Measurements from ENCODE around the gene TGFBR3.
"Not testable (repeated sequence)": the region's sequence is repeated elsewhere in the genome, so short reads cannot be mapped to it uniquely, and the experiment has no call there.

Gene TGFBR3

GRCh38 chr1:91847851-91848250 lies 38.1 kb downstream of the TGFBR3 start:
- DNase-seq (ENCODE audit: low spot score), result no peak

GRCh38 chr1:91846639-91847013 lies 39.3 kb downstream of the TGFBR3 start:
- no peak for DNase-seq (ENCODE audit: low spot score)

GRCh38 chr1:91846007-91846638 lies 39.8 kb downstream of the TGFBR3 start:
- no peak for DNase-seq (ENCODE audit: low spot score)

GRCh38 chr1:91844862-91845528 lies 41.0 kb downstream of the TGFBR3 start:
- DNase-seq (ENCODE audit: low spot score), result no peak

- no peak for DNase-seq (ENCODE audit: low spot score)
These were observed 42.1 kb downstream of the TGFBR3 start for GRCh38 chr1:91843843-91844242.

GRCh38 chr1:91842563-91842962 lies 43.4 kb downstream of the TGFBR3 start:
- no peak for DNase-seq (ENCODE audit: low spot score)

GRCh38 chr1:91842056-91842455 lies 43.9 kb downstream of the TGFBR3 start:
- DNase-seq (ENCODE audit: low spot score), result no peak

GRCh38 chr1:91840276-91840675 lies 45.7 kb downstream of the TGFBR3 start:
- DNase-seq (ENCODE audit: low spot score), result not testable (repeated sequence)

GRCh38 chr1:91836331-91837040 lies 49.5 kb downstream of the TGFBR3 start:
- DNase-seq (ENCODE audit: low spot score), result no peak

- DNase-seq (ENCODE audit: low spot score), result no peak
These were observed 50.8 kb downstream of the TGFBR3 start for GRCh38 chr1:91835087-91835521.

- DNase-seq (ENCODE audit: low spot score), result not testable (repeated sequence)
These were observed 51.4 kb downstream of the TGFBR3 start for GRCh38 chr1:91834549-91834948.

GRCh38 chr1:91833946-91834345 lies 52.0 kb downstream of the TGFBR3 start:
- DNase-seq (ENCODE audit: low spot score), result no peak

GRCh38 chr1:91831132-91831930 lies 54.6 kb downstream of the TGFBR3 start:
- DNase-seq (ENCODE audit: low spot score), result no peak

- no peak for DNase-seq (ENCODE audit: low spot score)
These were observed 55.5 kb downstream of the TGFBR3 start for GRCh38 chr1:91830242-91831131.

GRCh38 chr1:91829293-91830153 lies 56.4 kb downstream of the TGFBR3 start:
- DNase-seq (ENCODE audit: low spot score), result no peak

GRCh38 chr1:91828583-91829281 lies 57.2 kb downstream of the TGFBR3 start:
- no peak for DNase-seq (ENCODE audit: low spot score)

- no peak for DNase-seq (ENCODE audit: low spot score)
These were observed 58.3 kb downstream of the TGFBR3 start for GRCh38 chr1:91827459-91828321.

GRCh38 chr1:91827087-91827458 lies 58.9 kb downstream of the TGFBR3 start:
- DNase-seq (ENCODE audit: low spot score), result no peak

GRCh38 chr1:91826649-91827048 lies 59.3 kb downstream of the TGFBR3 start:
- no peak for DNase-seq (ENCODE audit: low spot score)
